ENCODE measurements around the gene CCDC158.
A peak's percentile ranks its signal among the peaks of the same experiment; 100 is the strongest.

The CCDC158 gene

GRCh38 chr4:76388160-76388908 lies 32.6 kb downstream of the CCDC158 start:
- peaks cover 30% of the 10 kb centered on the region for H3K27me3 Mint-ChIP-seq
- no peak overlapping the region for H3K4me3 Mint-ChIP-seq
- no peaks in the 10 kb centered on the region for H3K4me1 Mint-ChIP-seq
- H3K27ac Mint-ChIP-seq = no peak overlapping the region
- no peaks in the 10 kb centered on the region for H3K36me3 Mint-ChIP-seq
- peaks cover 27% of the 10 kb centered on the region for H3K9me3 Mint-ChIP-seq

- H3K4me1 Mint-ChIP-seq = no peaks in the 10 kb centered on the region
- no peaks in the 10 kb centered on the region for H3K36me3 Mint-ChIP-seq
- H3K27ac Mint-ChIP-seq = no peak overlapping the region
- peaks cover 22% of the 10 kb centered on the region for H3K9me3 Mint-ChIP-seq
- H3K27me3 Mint-ChIP-seq = peaks cover 29% of the 10 kb centered on the region
- H3K4me3 Mint-ChIP-seq = no peak overlapping the region
These were observed 34.2 kb downstream of the CCDC158 start for GRCh38 chr4:76386566-76387305.

GRCh38 chr4:76385974-76386373 lies 35.0 kb downstream of the CCDC158 start:
- no peak overlapping the region for H3K4me3 Mint-ChIP-seq

GRCh38 chr4:76384052-76384451 lies 36.9 kb downstream of the CCDC158 start:
- H3K4me3 Mint-ChIP-seq = no peak overlapping the region
- no peak overlapping the region for H3K27ac Mint-ChIP-seq
- H3K36me3 Mint-ChIP-seq = no peaks in the 10 kb centered on the region
- H3K27me3 Mint-ChIP-seq = peaks cover 18% of the 10 kb centered on the region
- H3K4me1 Mint-ChIP-seq = no peaks in the 10 kb centered on the region
- peaks cover 5% of the 10 kb centered on the region for H3K9me3 Mint-ChIP-seq

More at GRCh38 chr4:76385974-76386373, 35.0 kb downstream of the CCDC158 start:
- Mint-ChIP-seq H3K27ac (no peak overlapping the region), H3K27me3 (peaks cover 28% of the 10 kb centered on the region), H3K4me1 (no peaks in the 10 kb centered on the region), H3K9me3 (peaks cover 22% of the 10 kb centered on the region), H3K36me3 (no peaks in the 10 kb centered on the region)

GRCh38 chr4:76383001-76383400 lies 37.9 kb downstream of the CCDC158 start:
- H3K27me3 Mint-ChIP-seq = peaks cover 14% of the 10 kb centered on the region
- H3K4me3 Mint-ChIP-seq = no peak overlapping the region
- H3K4me1 Mint-ChIP-seq = no peaks in the 10 kb centered on the region
- H3K27ac Mint-ChIP-seq = no peak overlapping the region
- H3K9me3 Mint-ChIP-seq = no peaks in the 10 kb centered on the region
- H3K36me3 Mint-ChIP-seq = no peaks in the 10 kb centered on the region

GRCh38 chr4:76381986-76382385 lies 39.0 kb downstream of the CCDC158 start:
- Mint-ChIP-seq H3K27me3 (peaks cover 14% of the 10 kb centered on the region), H3K36me3 (no peaks in the 10 kb centered on the region), H3K4me3 (no peak overlapping the region), H3K27ac (peak overlapping the region; percentile 1), H3K4me1 (no peaks in the 10 kb centered on the region), H3K9me3 (no peaks in the 10 kb centered on the region)

GRCh38 chr4:76380561-76380960 lies 40.4 kb downstream of the CCDC158 start:
- Mint-ChIP-seq H3K27me3 (peaks cover 11% of the 10 kb centered on the region), H3K4me1 (no peaks in the 10 kb centered on the region), H3K27ac (no peak overlapping the region), H3K36me3 (no peaks in the 10 kb centered on the region), H3K4me3 (no peak overlapping the region), H3K9me3 (no peaks in the 10 kb centered on the region)

GRCh38 chr4:76377911-76378310 lies 43.0 kb downstream of the CCDC158 start:
- peaks cover 2% of the 10 kb centered on the region for H3K27me3 Mint-ChIP-seq
- H3K27ac Mint-ChIP-seq = no peak overlapping the region

GRCh38 chr4:76377481-76377901 lies 43.5 kb downstream of the CCDC158 start:
- Mint-ChIP-seq H3K4me1 (peaks cover 4% of the 10 kb centered on the region), H3K4me3 (no peak overlapping the region), H3K27me3 (peaks cover 2% of the 10 kb centered on the region), H3K27ac (no peak overlapping the region), H3K9me3 (no peaks in the 10 kb centered on the region), H3K36me3 (no peaks in the 10 kb centered on the region)

More at GRCh38 chr4:76377911-76378310, 43.0 kb downstream of the CCDC158 start:
- Mint-ChIP-seq H3K4me1 (peaks cover 4% of the 10 kb centered on the region), H3K4me3 (no peak overlapping the region), H3K36me3 (no peaks in the 10 kb centered on the region), H3K9me3 (no peaks in the 10 kb centered on the region)

GRCh38 chr4:76376534-76376933 lies 44.4 kb downstream of the CCDC158 start:
- H3K4me1 Mint-ChIP-seq = peaks cover 4% of the 10 kb centered on the region
- no peak overlapping the region for H3K27ac Mint-ChIP-seq
- H3K9me3 Mint-ChIP-seq = no peaks in the 10 kb centered on the region
- H3K36me3 Mint-ChIP-seq = no peaks in the 10 kb centered on the region
- H3K4me3 Mint-ChIP-seq = no peak overlapping the region
- H3K27me3 Mint-ChIP-seq = peaks cover 2% of the 10 kb centered on the region

GRCh38 chr4:76375703-76376102 lies 45.2 kb downstream of the CCDC158 start:
- no peaks in the 10 kb centered on the region for H3K36me3 Mint-ChIP-seq
- peaks cover 4% of the 10 kb centered on the region for H3K4me1 Mint-ChIP-seq
- no peak overlapping the region for H3K4me3 Mint-ChIP-seq
- H3K27ac Mint-ChIP-seq = no peak overlapping the region
- no peaks in the 10 kb centered on the region for H3K9me3 Mint-ChIP-seq
- H3K27me3 Mint-ChIP-seq = peaks cover 2% of the 10 kb centered on the region

GRCh38 chr4:76374798-76375197 lies 46.1 kb downstream of the CCDC158 start:
- H3K27me3 Mint-ChIP-seq = peaks cover 2% of the 10 kb centered on the region
- H3K4me1 Mint-ChIP-seq = peaks cover 4% of the 10 kb centered on the region
- H3K9me3 Mint-ChIP-seq = no peaks in the 10 kb centered on the region
- H3K4me3 Mint-ChIP-seq = no peak overlapping the region
- H3K27ac Mint-ChIP-seq = no peak overlapping the region
- H3K36me3 Mint-ChIP-seq = no peaks in the 10 kb centered on the region

- H3K27ac Mint-ChIP-seq = no peak overlapping the region
- H3K9me3 Mint-ChIP-seq = no peaks in the 10 kb centered on the region
- no peak overlapping the region for H3K4me3 Mint-ChIP-seq
- H3K27me3 Mint-ChIP-seq = peaks cover 2% of the 10 kb centered on the region
- peaks cover 4% of the 10 kb centered on the region for H3K4me1 Mint-ChIP-seq
- no peaks in the 10 kb centered on the region for H3K36me3 Mint-ChIP-seq
These were observed 46.9 kb downstream of the CCDC158 start for GRCh38 chr4:76373919-76374552.

GRCh38 chr4:76366737-76367136 lies 54.2 kb downstream of the CCDC158 start:
- Mint-ChIP-seq H3K4me1 (no peaks in the 10 kb centered on the region), H3K9me3 (no peaks in the 10 kb centered on the region), H3K27ac (no peak overlapping the region), H3K27me3 (peaks cover 7% of the 10 kb centered on the region), H3K36me3 (no peaks in the 10 kb centered on the region), H3K4me3 (no peak overlapping the region)

GRCh38 chr4:76365636-76366035 lies 55.3 kb downstream of the CCDC158 start:
- no peak overlapping the region for H3K27ac Mint-ChIP-seq
- H3K36me3 Mint-ChIP-seq = no peaks in the 10 kb centered on the region
- peaks cover 7% of the 10 kb centered on the region for H3K27me3 Mint-ChIP-seq
- H3K9me3 Mint-ChIP-seq = no peaks in the 10 kb centered on the region
- H3K4me3 Mint-ChIP-seq = no peak overlapping the region
- H3K4me1 Mint-ChIP-seq = no peaks in the 10 kb centered on the region

GRCh38 chr4:76364763-76365162 lies 56.2 kb downstream of the CCDC158 start:
- no peak overlapping the region for H3K27ac Mint-ChIP-seq
- peaks cover 7% of the 10 kb centered on the region for H3K27me3 Mint-ChIP-seq
- H3K4me3 Mint-ChIP-seq = no peak overlapping the region
- H3K9me3 Mint-ChIP-seq = no peaks in the 10 kb centered on the region
- H3K4me1 Mint-ChIP-seq = no peaks in the 10 kb centered on the region
- H3K36me3 Mint-ChIP-seq = no peaks in the 10 kb centered on the region
